ENCODE data around the gene GCSAML.
"Not testable (repeated sequence)": the region's sequence is repeated elsewhere in the genome, so short reads cannot be mapped to it uniquely, and the experiment has no call there.

The GCSAML gene

GRCh38 chr1:247548769-247549182 is at the start of gene GCSAML:
Gene GCSAML (plus strand): TSS chr1:247549134. CDS start chr1:247549192, 58 bp downstream.
- DNase-seq (ENCODE audit: low read depth): no peak
- H3K4me3 ChIP-seq (ENCODE audit: low read length): no peak within 1 kb of the TSS
- no peak for TF ChIP-seq CTCF (IDR thresholded peaks at IDR 0.05; ENCODE audit: insufficient read depth, low read depth, low read length, missing control alignments)

DNA sequence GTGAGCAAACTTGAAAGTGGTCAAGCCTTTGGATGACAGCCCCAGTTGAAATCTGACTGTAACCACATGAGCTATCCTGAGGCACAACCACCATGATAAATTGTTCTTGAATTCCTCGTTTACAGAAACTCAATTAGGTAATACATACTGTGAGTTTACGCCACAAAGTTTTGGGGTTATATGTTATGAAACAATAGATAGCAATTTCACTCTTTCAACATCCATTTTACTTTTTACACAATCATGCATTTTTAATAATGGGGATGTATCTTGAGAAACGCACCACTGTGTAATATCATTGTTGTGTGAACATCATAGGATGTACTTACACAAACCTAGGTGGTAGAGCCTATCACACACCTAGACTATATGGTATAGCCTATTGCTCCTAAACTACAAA is 48.1 kb upstream of the GCSAML start:
- no peak for TF ChIP-seq CTCF (IDR thresholded peaks at IDR 0.05; ENCODE audit: insufficient read depth, low read depth, low read length, missing control alignments)
- no peak for DNase-seq (ENCODE audit: low read depth)
- no peak overlapping the region for H3K4me3 ChIP-seq (ENCODE audit: low read length)

DNA sequence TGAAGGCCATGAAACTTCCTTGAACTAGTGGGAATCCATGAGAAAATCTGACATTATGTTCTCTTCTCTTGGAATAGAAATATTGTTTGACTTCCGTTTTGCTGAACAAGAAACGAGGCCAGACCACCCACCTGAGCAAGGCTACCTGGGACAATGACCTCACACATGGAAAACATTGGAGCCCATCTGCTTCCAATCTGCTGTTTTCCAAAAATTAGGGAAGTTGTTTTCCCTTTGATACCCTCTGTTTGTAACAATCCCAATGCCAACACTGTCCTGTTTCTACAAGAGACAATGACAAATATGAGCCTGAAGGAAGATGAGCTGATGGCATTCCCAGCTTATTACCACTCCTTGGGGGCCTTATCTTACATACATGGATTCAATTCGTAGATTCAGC is 42.1 kb upstream of the GCSAML start:
- no peak for TF ChIP-seq CTCF (IDR thresholded peaks at IDR 0.05; ENCODE audit: insufficient read depth, low read depth, low read length, missing control alignments)
- no peak overlapping the region for H3K4me3 ChIP-seq (ENCODE audit: low read length)

GRCh38 chr1:247517795-247518612 is 30.9 kb upstream of the GCSAML start:
- no peak for DNase-seq (ENCODE audit: low read depth)
- TF ChIP-seq CTCF (IDR thresholded peaks at IDR 0.05; ENCODE audit: insufficient read depth, low read depth, low read length, missing control alignments): no peak
- no peak overlapping the region for H3K4me3 ChIP-seq (ENCODE audit: low read length)

More for the DNA sequence above, 42.1 kb upstream of the GCSAML start:
- DNase-seq (ENCODE audit: low read depth): no peak

DNA sequence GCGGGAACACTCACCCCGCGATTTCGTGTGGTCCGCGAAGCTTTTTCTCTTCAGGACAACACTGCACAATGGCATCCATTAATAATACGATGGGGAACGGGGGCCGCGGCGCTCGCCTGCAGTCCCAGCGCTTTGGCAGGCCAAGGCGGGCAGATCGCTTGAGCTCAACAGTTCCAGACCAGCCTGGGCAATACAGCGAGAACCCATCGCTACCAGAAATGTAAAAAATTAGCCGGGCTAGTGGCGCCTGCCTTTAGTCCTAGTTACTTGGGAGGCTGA is 30.4 kb upstream of the GCSAML start:
- H3K4me3 ChIP-seq (ENCODE audit: low read length): no peak overlapping the region
- no peak for DNase-seq (ENCODE audit: low read depth)
- no peak for TF ChIP-seq CTCF (IDR thresholded peaks at IDR 0.05; ENCODE audit: insufficient read depth, low read depth, low read length, missing control alignments)

DNA sequence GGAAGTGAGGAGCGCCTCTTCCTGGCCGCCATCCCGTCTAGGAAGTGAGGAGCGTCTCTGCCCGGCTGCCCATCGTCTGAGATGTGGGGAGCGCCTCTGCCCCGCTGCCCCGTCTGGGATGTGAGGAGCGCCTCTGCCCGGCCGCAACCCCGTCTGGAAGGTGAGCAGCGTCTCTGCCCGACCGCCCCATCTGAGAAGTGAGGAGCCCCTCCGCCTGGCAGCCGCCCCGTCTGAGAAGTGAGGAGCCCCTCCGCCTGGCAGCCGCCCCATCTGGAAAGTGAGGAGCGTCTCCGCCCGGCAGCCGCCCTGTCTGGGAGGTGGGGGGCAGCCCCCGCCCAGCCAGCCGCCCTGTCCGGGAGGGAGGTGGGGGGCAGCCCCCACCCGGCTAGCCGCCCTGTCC is 27.0 kb upstream of the GCSAML start:
- DNase-seq (ENCODE audit: low read depth); H3K4me3 ChIP-seq (ENCODE audit: low read length): not testable (repeated sequence)

DNA sequence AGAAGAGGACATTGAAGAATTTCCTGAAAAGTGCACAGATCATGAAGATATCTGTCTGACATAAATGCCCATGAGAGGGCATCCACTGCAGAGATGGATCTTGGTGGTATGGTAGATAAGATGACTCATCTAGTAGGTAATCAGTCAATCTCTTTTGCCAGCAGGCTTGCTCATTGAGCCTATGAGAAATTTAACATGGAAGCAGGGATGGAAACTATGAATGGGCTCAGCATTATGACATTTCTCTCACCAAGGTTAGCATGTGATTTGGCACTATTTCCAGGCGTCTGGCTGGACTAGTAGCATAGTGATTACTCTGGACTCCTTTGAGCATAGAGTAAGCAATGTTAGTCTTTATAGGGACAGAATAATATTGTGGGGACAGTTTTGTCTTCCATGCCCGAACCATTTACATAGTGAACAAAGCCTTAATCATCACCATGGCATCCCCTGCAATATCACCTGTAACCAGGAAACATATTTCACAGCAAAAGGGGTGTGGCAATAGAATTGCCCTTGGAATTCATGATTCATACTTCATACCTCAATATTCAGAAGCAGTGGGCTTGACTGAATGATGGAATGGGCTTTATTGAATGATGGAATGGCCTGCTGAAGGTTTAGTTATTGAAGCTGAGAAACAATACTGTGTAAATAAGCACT is 20.0 kb upstream of the GCSAML start:
- TF ChIP-seq CTCF (IDR thresholded peaks at IDR 0.05; ENCODE audit: insufficient read depth, low read depth, low read length, missing control alignments): no peak
- peak; percentile 65 for DNase-seq (ENCODE audit: low read depth)
- H3K4me3 ChIP-seq (ENCODE audit: low read length): no peak overlapping the region

Measured in epithelial cell of esophagus (primary cell).